ENCODE data around the gene HNRNPA2B1.

The HNRNPA2B1 gene

DNA sequence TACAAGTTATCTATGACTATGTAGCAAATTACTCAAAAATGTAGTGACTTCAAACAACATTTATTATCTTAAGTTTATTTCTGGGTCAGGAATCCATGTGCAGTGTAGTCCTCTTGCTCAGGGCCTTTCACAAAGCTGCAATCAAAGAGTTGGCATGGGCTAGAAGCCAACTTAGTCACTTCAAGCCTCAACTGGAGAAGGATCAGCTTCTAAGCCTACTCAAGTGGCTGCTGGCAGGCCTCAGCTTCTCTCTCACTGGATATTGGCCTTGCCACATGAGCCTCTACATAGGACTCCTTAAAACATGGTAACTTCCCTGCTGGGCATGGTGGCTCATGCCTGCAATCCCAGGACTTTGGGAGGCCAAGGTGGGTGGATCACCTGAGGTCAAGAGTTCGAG lies 53.5 kb downstream of the HNRNPA2B1 start:
- DNase-seq (ENCODE audit: low read depth) = peak; percentile 62

DNA sequence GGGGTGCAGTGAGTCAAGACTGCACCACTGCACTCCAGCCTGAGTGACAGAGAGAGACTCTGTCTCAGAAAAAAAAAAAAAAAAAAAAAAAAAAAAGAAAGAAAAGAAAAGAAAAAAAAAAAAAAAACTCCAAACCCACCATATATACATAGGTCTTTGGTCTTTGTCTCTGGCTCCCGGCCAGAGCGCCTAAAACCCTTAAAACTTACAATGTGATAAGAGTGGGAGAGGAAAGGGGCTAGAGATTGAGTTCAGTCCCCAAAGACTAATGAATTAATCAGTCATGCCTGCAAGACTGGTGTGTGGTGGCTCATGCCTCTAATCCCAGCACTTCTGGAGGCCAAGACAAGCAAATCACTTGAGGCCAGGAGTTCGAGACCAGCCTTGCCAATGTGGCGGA lies 55.3 kb downstream of the HNRNPA2B1 start:
- no peak for DNase-seq (ENCODE audit: low read depth)

DNA sequence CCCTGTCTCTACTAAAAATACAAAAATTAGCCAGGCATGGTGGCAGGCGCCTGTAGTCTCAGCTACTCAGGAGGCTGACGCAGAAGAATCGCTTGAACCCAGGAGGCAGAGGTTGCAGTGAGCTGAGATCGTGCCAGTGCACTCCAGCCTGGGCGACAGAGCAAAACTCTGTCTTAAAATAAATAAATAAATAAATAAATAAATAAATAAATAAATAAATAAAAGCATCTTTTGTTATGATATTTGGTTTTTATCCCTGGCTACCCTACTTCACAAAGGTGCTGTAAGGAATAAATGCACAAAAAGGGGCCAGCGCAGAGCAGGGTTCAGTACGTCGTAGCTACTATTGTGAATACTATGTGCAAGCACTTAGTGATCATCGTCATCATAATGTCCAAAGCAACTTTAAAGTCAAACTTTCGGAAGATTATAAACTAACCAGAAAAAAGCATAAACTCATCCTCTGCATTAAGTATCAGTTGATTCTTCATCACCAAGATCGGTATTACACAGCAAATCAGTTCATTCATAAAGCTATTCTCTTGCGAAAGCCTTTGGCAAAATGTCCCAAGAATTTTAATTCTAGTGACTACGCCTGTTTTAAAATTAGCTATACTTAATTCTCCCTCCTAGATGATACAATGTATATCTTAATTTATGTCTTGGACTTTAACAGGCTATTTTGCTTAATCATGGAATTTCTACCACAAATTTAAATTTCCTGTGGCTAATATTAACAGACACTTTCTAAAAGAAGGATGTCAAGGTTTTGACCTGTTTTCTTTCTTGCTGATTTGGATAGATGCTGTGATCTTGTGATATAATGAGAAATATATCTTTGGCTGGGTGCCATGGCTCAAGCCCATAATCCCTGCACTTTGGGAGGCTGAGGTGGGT lies 56.1 kb downstream of the HNRNPA2B1 start:
- no peak for DNase-seq (ENCODE audit: low read depth)

DNA sequence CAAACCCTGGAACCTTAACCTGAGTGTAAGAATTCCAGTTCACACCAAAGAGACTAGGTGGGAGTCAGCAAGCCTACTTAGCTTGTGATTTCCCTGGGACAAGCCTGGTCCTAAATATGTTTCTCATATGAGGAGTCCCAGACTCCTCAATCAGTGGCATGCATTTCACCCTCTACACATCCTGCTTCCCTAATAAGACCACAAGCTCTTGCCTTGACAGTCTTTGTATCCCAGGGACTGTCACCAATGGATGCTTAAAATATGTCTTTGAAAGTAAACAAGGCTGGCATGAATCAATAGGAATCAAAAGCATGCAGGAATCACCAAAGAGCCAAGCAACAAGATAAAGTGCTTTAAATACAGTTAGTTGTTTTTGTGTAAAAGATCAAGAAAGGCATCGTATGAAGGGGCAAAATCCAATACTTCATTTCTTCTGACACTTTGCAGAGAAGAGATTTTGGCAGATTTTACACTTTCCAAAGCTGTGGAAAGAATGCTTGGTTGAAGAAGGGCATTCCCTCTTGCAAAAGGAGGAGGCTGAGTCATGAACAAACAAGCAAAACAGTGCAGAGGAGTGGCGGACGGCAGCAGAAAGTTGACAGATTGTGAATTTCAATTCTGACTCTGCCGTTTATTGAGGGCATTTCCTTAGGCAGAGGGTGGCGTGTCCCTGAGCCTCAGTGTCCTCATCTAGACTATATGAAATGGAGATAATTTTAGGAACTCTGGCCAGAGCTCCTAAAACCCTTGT lies 57.1 kb downstream of the HNRNPA2B1 start:
- peak; percentile 81 for DNase-seq (ENCODE audit: low read depth)

DNA sequence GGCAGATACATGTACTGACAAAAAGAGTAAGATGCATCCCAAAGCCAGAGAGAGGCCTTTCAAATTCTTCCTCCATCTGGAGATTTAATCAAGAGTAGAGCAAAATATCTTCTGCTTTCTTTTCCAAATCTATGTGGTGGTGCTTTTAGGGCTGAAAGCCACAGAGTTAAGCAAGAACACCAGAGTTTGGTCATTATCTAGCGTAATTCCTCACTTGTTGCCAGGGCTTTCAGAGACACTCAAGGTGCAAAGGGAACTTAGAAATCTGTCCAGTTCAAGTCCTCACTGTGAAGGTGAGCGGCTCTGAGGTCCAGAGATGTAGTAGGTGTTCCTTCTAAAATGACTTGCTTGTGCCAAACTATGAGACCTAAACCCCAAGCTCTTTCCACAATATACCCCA lies 59.5 kb downstream of the HNRNPA2B1 start:
- DNase-seq (ENCODE audit: low read depth) = peak; percentile 60

DNA sequence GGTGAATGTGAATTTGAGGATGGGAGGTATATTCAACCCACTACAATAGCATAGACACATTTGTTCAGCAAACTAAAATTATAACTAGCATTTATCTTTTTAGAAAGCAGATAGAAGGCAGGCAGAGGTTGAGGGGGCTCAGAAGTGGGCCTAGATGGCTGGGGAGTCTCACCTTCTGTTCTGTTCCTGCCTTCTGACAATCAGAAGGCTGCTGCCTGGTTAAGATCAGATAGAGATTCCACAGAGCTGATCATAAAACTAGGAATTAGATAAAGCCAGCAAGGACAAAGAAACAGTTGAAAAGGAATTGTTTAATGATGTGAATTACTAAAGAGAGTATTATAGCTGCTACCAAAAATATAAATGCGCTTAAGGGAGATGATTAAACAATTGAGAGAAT lies 60.2 kb downstream of the HNRNPA2B1 start:
- DNase-seq (ENCODE audit: low read depth) = no peak
